ENCODE results near the gene FAM3B.
"Not testable (repeated sequence)": the region's sequence is repeated elsewhere in the genome, so short reads cannot be mapped to it uniquely, and the experiment has no call there.

FAM3B gene

DNA sequence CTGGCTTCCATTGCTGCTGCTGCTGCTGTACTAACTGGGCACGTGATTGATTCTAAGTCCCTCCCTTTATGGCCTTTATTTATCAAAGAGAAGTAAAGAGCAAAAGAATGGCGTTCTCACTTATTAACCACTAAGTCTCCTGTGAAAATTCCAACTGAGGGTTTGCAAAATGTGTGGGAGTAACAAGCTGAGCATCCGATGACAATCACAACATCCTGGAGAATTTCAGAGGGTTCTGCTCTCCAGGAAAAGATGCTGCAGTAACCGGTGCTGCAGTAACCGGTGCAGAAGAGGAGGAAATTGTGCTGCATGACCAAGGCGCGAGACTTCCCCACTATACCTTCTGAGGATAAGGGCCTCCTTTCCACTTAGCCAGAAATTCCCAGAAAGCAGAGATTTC lies 32.5 kb downstream of the FAM3B start:
- in situ Hi-C loops (cut with MboI; ENCODE audit: low sequenced_read_pairs): no loop called here

- in situ Hi-C loops (cut with MboI; ENCODE audit: low sequenced_read_pairs): no loop called here
Observed at GRCh38 chr21:41349619-41350390, 33.2 kb downstream of the FAM3B start.

DNA sequence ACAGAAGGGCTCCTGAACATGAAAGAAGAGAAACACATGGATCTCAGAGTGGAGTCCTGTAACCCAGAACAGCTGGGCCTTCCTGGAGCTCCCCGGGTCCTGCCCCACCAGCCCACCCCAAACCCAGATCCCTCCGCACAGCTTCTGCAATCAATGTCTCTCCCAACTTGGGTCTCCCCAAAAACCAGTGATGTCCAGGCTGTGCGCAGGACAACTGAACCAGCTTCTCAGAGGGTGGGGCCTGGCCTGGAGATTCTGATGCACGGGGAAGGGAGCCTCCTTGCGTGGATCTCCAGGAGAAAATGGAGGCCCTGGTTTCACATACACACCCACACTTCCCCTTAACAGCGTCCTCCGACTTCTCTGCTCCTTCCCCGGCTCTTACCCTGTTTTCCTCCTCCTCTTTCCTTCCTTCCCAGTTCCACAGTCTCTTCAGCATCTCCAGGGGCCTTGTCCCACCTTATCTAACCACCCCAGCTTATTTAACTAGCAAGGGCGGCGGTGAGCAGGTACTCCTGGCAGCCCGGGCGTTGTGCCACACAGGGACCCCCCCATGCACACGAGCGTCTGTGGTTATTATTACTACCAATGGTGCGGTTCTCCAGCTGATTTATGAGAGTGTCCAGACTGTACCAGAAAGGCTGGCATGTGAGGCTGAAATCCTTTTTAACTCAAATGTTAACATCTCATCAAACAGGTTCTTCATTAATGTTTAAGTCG lies 34.0 kb downstream of the FAM3B start:
- in situ Hi-C loops (cut with MboI; ENCODE audit: low sequenced_read_pairs): no loop called here

GRCh38 chr21:41357546-41357945 lies 40.9 kb downstream of the FAM3B start:
- in situ Hi-C loops (cut with MboI; ENCODE audit: low sequenced_read_pairs): no loop called here

DNA sequence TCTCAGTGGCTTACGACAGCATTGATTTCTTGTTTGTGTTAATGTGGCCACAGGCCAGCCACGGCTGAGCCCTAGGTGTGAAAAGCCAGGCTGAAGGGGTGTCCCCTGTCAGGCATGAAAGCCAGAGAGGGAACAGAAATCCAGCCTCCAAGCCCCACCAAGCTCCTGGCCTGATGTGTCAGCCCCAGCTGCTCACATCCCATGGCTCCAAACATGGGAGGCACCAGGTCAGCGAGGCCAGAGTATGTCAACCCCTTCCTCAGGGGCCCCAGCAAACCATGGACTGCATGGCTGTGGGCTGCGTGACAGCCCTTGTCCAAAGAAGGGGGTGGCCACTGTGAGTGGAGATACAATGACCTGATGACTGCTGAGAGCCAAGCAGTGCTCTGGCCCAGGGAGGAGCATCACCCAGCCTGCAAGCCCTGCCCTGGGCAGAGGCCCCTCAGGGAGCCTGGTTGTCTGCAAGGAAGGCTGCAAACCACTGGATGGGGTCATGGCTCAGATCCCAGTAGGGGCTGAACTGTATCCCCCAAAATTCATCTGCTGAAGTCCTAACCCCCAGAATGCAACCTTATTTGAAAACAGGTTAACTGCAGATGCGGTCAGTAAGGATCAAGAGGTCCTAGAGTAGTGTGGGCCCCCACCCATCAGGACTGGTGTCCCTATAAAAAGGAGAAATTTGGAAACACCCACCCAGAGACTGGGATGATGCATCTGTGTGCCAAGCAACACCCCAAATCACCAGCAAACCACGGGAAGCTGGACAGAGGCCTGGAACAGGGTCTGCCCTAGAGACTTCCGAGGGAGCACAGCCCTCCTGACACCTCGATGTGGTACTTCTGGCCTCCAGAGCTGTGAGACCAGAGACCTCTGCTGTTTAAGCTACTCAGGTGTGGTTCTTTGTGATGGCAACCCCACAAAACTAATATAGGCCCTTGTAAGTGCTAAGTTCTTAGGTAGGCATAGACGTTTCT lies 41.9 kb downstream of the FAM3B start:
- in situ Hi-C loops (cut with MboI; ENCODE audit: low sequenced_read_pairs): no loop called here

DNA sequence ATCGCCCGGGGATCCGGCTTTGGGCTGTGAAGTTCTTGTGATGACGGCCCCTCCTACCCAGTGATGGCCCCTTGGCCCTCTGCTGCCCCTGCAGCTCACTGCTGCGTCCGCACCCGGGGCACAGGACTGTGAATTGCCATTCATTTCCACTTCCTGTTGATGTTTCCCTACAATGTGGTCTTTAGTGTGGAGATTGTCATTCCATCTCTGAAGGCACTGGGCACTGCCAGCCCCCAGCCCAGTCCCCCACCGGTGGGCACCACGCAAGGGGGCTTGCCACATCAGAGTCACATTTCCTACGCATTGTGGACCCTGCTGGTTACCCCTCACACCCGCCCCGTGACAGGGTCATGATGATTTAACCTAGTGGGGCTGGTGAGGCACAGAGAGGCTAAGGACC lies 42.7 kb downstream of the FAM3B start:
- in situ Hi-C loops (cut with MboI; ENCODE audit: low sequenced_read_pairs): no loop called here

DNA sequence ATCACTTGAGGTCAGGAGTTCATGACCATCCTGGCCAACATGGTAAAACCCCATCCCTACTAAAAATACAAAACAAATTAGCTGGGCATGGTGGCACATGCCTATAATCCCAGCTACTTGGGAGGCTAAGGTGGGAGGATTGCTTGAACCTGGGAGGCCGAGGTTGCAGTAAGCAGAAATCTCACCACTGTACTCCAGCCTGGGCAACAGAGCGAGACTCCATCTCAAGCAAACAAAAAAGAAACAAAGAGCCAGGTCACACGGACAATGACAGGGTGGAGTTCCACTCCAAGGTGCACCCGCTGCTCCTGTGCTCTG lies 43.1 kb downstream of the FAM3B start:
- in situ Hi-C loops (cut with MboI; ENCODE audit: low sequenced_read_pairs): not testable (repeated sequence)

- in situ Hi-C loops (cut with MboI; ENCODE audit: low sequenced_read_pairs): no loop called here
Observed at GRCh38 chr21:41360072-41360821, 43.6 kb downstream of the FAM3B start.

GRCh38 chr21:41361053-41361785 lies 44.6 kb downstream of the FAM3B start:
- in situ Hi-C loops (cut with MboI; ENCODE audit: low sequenced_read_pairs): no loop called here

DNA sequence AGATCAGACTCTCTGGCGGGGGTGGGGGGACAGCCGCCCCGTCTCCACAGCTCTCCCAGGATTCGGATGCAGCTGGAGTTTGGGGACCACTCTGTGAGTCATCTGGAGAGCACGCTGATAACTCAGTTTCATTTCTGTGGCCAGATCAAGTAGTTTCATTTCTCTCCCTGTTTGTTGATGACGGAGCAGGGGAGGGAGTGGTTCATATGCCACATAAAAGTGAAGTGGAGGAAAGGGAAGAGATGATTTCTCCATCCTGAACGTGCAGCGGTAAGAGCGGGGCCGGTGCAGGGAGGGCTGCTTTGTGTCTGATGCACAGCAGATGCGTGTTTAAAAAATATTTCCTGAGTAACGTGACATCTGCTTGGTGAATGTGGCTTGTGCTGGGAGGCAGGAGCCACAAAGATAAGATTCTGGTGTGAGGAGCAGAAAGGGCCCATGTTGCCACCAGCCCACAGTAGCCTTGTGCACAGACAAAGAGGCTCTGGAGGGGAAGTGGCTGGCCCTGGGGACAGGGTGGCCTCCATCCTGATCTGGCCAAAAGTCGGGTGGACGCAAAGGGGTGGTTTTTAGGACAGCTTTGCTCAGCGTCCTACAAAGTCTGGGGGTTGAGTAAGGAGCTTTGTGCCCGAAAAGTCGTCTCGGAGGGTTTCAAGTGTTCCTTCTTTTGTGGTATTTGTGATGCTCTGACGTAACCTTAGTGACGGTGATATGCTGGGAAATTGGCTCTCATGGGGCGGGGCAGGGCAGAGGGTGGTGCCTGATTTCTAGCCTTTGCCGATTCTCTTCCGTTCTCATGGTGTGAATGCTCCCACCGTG lies 45.4 kb downstream of the FAM3B start, which contains the start of gene MX2:
Gene MX2 (plus strand): TSS at position 242 of the 819 bp plus-strand sequence. CDS start 14,880 bp downstream, outside the sequence.
- in situ Hi-C loops (cut with MboI; ENCODE audit: low sequenced_read_pairs): no loop called here

DNA sequence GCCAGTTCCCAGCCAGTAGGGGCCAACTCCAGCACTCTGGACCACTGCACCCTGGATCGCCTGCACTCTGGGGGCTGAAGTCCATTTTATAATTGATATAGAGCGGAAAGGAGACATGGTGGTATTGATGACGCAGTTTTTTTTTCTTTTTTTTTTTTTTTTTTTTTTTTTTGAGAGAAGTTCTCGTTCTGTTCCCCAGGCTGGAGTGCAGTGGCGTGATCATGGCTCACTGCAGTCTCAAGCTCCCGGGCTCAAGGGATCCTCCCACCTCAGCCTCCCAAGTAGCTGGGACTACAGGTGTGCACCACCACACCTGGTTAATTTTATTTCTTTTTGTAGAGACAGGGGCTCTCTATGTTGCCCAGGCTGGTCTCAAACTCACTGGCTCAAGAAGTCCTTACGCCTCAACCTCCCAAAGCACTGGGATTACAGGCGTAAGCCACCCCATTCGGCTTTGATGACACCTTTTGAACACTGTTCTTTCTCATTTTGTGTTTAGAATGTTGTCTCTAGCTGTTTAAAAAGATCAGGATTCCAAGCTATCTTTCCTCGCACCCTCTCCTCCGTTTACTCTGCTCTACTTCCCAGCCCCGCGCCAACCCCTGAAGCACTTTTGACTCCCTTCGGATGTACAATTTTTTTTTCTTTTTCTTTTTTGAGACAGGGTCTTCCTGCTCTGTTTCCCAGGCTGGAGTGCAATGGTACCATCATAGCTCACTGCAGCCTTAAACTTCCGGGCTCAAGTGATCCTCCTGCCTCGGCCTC lies 46.2 kb downstream of the FAM3B start:
- in situ Hi-C loops (cut with MboI; ENCODE audit: low sequenced_read_pairs): no loop called here

DNA sequence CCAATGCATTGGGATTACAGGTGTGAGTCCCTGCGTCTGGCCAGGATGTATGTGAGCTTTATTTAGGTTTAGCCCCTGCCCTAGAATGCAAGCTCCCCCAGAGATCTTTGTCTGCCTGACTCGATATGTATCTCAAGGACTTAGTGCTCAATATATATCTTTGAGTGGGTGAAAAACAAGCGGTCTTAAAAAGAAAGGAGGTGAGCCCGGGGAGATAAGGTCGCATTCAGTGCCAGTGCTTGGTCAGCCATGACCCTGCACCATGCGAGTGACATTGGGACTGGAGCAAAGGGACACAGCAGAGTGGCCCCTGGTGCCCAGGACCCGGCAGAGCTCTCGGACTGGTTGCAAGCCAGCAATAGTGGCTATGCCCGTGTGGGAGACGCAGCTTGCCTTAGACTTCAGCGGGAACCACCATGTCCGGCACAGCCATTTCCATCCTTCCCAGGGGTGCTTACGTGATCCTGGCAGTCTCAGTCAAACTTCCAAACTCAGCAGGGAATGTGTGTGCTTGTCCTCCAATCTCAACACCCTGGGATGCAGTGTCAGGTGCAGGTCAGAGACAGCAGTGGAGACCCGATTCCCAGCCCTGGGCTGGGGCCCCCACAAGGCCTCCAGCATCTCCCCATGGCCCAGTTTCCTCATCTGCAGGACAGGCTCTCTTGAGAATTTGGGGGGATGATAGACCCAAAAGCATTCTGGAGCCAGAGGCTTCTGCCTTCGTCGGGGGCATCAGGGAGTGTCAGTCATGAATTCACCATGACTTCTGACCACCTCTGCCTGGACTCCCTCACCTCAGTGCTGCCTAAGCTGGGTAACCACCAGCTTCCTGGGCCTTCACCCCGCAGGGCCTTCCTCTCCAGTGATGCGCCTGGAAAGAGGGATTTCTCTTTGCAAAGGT lies 47.0 kb downstream of the FAM3B start:
- in situ Hi-C loops (cut with MboI; ENCODE audit: low sequenced_read_pairs): no loop called here

DNA sequence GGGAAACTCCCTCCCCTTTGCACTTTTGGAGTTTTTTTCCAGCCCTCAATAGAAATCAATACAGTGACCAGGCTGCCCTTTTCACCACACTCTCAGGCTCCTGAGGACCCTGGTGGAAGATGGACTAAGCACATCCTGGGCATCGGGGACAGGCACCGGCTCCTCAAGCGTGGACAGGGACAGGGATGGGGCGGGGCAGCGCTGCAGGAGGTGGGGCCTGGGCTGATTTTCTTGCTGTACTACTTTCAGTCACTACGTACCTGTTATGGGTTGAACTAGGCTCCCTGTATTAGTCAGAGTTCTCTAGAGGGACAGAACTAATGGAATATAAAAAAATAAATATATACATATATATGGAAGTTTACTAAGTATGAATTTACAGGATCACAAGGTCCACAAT lies 47.7 kb downstream of the FAM3B start:
- in situ Hi-C loops (cut with MboI; ENCODE audit: low sequenced_read_pairs): no loop called here

- in situ Hi-C loops (cut with MboI; ENCODE audit: low sequenced_read_pairs): no loop called here
Observed at GRCh38 chr21:41365377-41366107, 48.9 kb downstream of the FAM3B start.

DNA sequence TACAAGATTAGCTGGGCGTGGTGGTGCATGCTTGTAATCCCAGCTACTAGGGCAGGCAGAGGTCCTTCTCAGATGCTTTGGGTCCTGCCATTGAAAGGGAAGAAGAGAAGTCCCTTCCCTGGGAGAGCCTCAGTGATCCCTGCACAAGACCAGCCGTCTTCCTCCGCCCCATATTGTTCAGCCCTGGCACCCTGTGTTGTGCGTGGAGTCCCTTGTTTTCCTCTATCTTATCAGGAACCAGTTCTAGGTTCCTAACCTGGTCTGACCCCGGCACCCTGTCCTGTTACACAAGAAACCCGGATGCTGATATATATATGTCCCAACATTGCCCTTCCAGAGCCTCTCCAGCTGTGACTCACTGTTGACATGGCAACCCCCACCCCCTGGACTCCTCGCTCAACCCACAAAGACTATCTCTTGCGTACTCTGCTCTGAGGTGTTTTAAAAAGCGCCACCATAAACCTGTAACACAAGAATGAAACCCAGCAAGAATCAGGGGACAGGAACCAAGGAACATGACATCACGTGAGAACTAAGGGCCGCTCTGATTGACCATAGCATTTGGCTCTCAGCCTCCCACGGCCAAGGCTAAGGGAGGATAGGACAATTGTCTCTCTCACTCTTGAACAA lies 50.0 kb downstream of the FAM3B start:
- in situ Hi-C loops (cut with MboI; ENCODE audit: low sequenced_read_pairs): no loop called here

DNA sequence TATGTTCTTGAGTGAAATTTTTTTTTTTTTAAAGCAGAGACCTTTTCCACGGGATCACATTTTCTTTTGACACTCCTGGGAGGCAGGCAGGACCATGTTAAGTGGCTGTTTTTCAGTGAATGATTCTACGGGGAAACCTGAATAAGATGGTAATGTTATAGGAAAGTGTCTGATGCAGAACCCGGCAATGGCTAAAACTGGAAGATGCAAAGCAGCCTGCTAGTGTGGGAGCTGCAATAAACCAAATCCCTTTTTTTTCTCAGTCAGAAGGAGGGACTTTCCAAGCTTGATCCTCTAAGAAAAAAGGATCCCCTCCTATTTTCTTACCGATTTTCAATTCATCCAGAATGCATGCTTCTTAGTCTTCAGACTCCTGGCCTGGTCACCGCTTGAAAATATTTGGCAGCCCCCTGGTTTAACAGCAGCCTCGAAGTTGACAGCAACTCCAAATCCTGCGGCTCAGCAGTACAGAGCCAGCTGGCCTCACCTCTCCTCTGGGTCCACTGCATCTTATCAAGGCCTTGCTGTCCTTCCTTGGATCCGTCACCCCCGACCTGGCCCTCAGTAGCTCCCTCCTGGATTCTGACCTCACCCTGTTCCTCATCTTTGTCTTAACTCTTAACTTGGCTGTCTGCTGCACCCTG lies 50.8 kb downstream of the FAM3B start:
- in situ Hi-C loops (cut with MboI; ENCODE audit: low sequenced_read_pairs): no loop called here
